Measurements from ENCODE around the gene XPNPEP2.

The XPNPEP2 gene

DNA sequence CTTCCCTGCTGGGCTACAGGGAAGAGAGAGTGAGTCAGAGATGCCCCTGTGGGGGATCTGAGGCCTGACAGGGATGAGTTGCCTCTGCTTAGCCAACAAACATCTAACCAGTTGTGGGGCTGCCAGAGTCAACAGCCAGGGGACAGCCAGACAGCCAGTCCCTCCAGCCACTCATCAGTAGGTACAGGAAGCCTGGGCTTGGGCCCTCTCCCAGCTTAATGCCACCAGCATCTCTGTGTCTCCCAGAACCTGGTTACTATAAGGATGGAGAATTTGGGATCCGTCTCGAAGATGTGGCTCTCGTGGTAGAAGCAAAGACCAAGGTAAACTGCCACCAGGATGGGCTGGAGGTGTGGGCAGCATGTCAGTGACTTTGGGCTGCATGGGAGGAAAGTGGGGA lies 23.7 kb downstream of the XPNPEP2 start:
- TF ChIP-seq, protein P1, sequence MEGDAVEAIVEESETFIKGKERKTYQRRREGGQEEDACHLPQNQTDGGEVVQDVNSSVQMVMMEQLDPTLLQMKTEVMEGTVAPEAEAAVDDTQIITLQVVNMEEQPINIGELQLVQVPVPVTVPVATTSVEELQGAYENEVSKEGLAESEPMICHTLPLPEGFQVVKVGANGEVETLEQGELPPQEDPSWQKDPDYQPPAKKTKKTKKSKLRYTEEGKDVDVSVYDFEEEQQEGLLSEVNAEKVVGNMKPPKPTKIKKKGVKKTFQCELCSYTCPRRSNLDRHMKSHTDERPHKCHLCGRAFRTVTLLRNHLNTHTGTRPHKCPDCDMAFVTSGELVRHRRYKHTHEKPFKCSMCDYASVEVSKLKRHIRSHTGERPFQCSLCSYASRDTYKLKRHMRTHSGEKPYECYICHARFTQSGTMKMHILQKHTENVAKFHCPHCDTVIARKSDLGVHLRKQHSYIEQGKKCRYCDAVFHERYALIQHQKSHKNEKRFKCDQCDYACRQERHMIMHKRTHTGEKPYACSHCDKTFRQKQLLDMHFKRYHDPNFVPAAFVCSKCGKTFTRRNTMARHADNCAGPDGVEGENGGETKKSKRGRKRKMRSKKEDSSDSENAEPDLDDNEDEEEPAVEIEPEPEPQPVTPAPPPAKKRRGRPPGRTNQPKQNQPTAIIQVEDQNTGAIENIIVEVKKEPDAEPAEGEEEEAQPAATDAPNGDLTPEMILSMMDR (IDR thresholded peaks at IDR 0.05; ENCODE audit: low read depth, low read length), result no peak
- TF ChIP-seq POLR2A (IDR thresholded peaks at IDR 0.05; ENCODE audit: extremely low read depth, insufficient read length) (no peak), MYC (IDR thresholded peaks at IDR 0.05; ENCODE audit: low read depth, low read length) (no peak)
- TF ChIP-seq, protein P2, sequence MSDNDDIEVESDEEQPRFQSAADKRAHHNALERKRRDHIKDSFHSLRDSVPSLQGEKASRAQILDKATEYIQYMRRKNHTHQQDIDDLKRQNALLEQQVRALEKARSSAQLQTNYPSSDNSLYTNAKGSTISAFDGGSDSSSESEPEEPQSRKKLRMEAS (IDR thresholded peaks at IDR 0.05; ENCODE audit: low read depth, low read length), result no peak
- no peak for DNase-seq (ENCODE audit: low read depth)
- no peak overlapping the region for H3K4me3 ChIP-seq (ENCODE audit: low read depth, low read length)

GRCh38 chrX:129763666-129764065 lies 24.9 kb downstream of the XPNPEP2 start:
- H3K4me3 ChIP-seq (ENCODE audit: low read depth, low read length), result no peak overlapping the region
- DNase-seq (ENCODE audit: low read depth), result no peak
- TF ChIP-seq, protein P1 (IDR thresholded peaks at IDR 0.05; ENCODE audit: low read depth, low read length), result no peak
- TF ChIP-seq MYC (IDR thresholded peaks at IDR 0.05; ENCODE audit: low read depth, low read length) (no peak), POLR2A (IDR thresholded peaks at IDR 0.05; ENCODE audit: extremely low read depth, insufficient read length) (no peak)
- TF ChIP-seq, protein P2 (IDR thresholded peaks at IDR 0.05; ENCODE audit: low read depth, low read length), result no peak

DNA sequence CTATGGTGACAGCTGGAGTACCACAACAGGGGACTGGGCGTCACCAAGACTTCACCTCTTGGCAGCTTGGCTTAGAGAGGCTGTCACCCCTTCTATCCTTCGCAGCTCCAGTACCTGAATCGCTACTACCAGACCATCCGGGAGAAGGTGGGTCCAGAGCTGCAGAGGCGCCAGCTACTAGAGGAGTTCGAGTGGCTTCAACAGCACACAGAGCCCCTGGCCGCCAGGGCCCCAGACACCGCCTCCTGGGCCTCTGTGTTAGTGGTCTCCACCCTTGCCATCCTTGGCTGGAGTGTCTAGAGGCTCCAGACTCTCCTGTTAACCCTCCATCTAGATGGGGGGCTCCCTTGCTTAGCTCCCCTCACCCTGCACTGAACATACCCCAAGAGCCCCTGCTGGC lies 29.4 kb downstream of the XPNPEP2 start:
- no peak for TF ChIP-seq MYC (IDR thresholded peaks at IDR 0.05; ENCODE audit: low read depth, low read length)
- TF ChIP-seq, protein P1 (IDR thresholded peaks at IDR 0.05; ENCODE audit: low read depth, low read length), result no peak
- H3K4me3 ChIP-seq (ENCODE audit: low read depth, low read length), result no peak overlapping the region
- DNase-seq (ENCODE audit: low read depth), result no peak

DNA sequence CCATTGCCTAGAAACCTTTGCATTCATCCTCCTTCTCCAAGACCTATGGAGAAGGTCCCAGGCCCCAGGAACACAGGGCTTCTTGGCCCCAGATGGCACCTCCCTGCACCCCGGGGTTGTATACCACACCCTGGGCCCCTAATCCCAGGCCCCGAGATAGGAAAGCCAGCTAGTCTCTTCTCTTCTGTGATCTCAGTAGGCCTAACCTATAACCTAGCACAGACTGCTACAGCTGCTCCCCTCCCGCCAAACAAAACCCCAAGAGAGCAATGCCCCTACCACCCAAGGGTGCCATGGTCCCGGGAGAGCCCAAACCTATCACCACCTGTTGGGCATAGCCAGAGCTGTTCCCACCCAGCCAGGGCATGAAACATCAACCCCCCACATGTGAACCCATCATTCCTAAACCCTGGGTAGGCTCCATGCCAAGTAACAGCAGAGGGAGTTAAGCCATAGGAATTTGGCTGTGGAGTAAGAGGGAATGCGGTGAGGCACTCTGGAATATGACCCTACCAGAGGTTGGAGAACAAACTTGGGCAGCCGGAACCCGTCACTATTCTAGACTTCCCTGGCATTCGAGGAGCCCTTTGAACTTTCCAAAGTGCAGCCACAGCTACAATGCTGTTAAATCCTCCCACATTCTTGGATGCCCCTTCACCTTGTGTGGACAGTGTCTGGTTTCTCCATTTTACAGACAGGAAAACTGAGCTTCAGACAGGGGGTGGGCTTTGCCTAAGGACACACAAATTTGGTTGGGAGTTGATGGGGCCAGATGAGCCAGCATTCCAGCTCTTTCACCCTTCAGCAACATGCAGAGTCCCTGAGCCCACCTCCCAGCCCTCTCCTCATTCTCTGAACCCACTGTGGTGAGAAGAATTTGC lies 30.0 kb downstream of the XPNPEP2 start:
- no peak for DNase-seq (ENCODE audit: low read depth)
- TF ChIP-seq, protein P1 (IDR thresholded peaks at IDR 0.05; ENCODE audit: low read depth, low read length), result no peak
- TF ChIP-seq MYC (IDR thresholded peaks at IDR 0.05; ENCODE audit: low read depth, low read length) (no peak), POLR2A (IDR thresholded peaks at IDR 0.05; ENCODE audit: extremely low read depth, insufficient read length) (no peak)
- TF ChIP-seq, protein P2 (IDR thresholded peaks at IDR 0.05; ENCODE audit: low read depth, low read length), result no peak
- no peak overlapping the region for H3K4me3 ChIP-seq (ENCODE audit: low read depth, low read length)

DNA sequence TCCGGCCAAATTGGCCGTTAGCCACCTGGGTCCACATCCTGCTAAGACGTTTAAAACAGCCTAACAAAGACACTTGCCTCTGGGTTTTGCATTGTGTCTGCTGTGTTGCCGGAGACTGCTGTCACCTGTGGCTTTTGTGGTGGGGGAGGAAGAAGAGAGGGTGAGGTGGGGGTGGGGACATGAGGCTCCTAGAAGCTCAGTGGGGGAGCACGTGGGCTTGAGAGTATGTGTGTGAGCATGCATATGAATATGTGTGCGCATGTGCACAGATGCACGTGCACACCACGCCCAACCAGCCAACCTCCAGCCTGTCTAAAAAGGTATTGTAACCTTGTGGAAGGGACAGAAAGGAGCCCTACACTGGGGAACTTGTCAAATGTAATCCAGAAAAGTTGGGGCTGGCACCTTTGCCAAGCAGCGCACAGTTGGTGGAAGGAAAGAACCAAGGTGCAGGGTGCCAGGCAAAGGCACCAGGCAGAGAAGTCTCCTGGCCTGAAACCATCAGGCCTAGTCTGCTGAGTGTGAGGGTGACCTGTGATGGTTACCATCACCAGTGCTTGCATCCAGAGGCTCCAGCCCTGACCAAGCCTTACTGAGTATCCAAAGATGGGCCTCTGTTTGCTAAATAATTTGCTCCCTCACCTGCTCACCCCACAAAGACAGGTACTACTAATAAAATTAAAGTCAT lies 30.8 kb downstream of the XPNPEP2 start:
- H3K4me3 ChIP-seq (ENCODE audit: low read depth, low read length), result no peak overlapping the region
- TF ChIP-seq, protein P2 (IDR thresholded peaks at IDR 0.05; ENCODE audit: low read depth, low read length), result peak; percentile 99
- TF ChIP-seq, protein P1 (IDR thresholded peaks at IDR 0.05; ENCODE audit: low read depth, low read length), result no peak
- TF ChIP-seq MYC (IDR thresholded peaks at IDR 0.05; ENCODE audit: low read depth, low read length) (peak; percentile 94), POLR2A (IDR thresholded peaks at IDR 0.05; ENCODE audit: extremely low read depth, insufficient read length) (no peak)
- peak; percentile 92 for DNase-seq (ENCODE audit: low read depth)

All from NB4 (cell line).